Muscle of leg (tissue), 11 donors: ENCODE measurements around the gene LUC7L. TPM values are rescaled to one million over a fixed set of nuclear protein-coding genes. Genes with fewer than 3 reads are reported as not detected.
A peak's percentile ranks its signal among the peaks of the same experiment; 100 is the strongest.
"Not testable (repeated sequence)": the region's sequence is repeated elsewhere in the genome, so short reads cannot be mapped to it uniquely, and the experiment has no call there.

Experiments used
- DNase-seq: peaks from one replicate; pipeline ENCODE4 v3.0.0; 2013
- H3K27ac ChIP-seq: one replicate; pipeline ENCODE4 v1.5.1; 2013; ENCODE audit warnings: mild to moderate bottlenecking, low read length, control low read depth
- H3K27me3 ChIP-seq: one replicate; pipeline ENCODE4 v1.6.1; 2013; ENCODE audit warnings: low read length; ENCODE audit not compliant: control insufficient read depth, insufficient read depth
- H3K36me3 ChIP-seq: one replicate; pipeline ENCODE4 v1.6.1; 2013; ENCODE audit warnings: low read length; ENCODE audit not compliant: control insufficient read depth, insufficient read depth
- H3K4me1 ChIP-seq: one replicate; pipeline ENCODE4 v1.6.1; 2013; ENCODE audit warnings: low read length; ENCODE audit not compliant: control insufficient read depth, insufficient read depth
- H3K4me3 ChIP-seq: one replicate; pipeline ENCODE4 v1.5.1; 2013; ENCODE audit warnings: low read length, control low read depth
- H3K9me3 ChIP-seq: replicated peaks from 2 replicates; pipeline ENCODE4 v1.6.1; 2013; ENCODE audit warnings: low read depth, low read length; ENCODE audit not compliant: control insufficient read depth
- WGBS: methylation state at CpG from one replicate; pipeline ENCODE4 v1.1.5; 2013; ENCODE audit warnings: missing lambda C conversion rate; ENCODE audit not compliant: insufficient coverage; 5-methylcytosine and 5-hydroxymethylcytosine counted together
- polyA plus RNA-seq, 8 donors: library from polyadenylated mRNA; unstranded; fragments of 120-200 nt; gene quantifications; one replicate each; pipeline versions ENCODE4 v1.2.1 to v1.2.3, GENCODE V29; 2013; ENCODE audit warnings: inconsistent platforms in 1 of 8, low replicate concordance in 1 of 8; ENCODE audit not compliant: insufficient read length in 8 of 8, insufficient read depth in 1 of 8
- total RNA-seq: library from RNA; stranded (reverse); fragments of 120-200 nt; gene quantifications from one replicate; pipeline ENCODE4 v1.2.4, GENCODE V29; 2013

The LUC7L gene
- total and polyA plus RNA-seq, 9 donors, result 59.1 to 89.4 (median 67.4) TPM

GRCh38 chr16:166375-167121 is 62.7 kb downstream of the LUC7L start:
- no peaks in the 10 kb centered on the region for H3K9me3 ChIP-seq
- 3% methylated on average over 41 of the region's 45 CpGs for WGBS
- H3K4me1 ChIP-seq, result peaks cover 17% of the 10 kb centered on the region
- H3K27me3 ChIP-seq, result peaks cover 74% of the 10 kb centered on the region
- no peaks in the 10 kb centered on the region for H3K36me3 ChIP-seq
- no peak overlapping the region for H3K4me3 ChIP-seq
- H3K27ac ChIP-seq, result no peak overlapping the region
- no peak for DNase-seq

GRCh38 chr16:165539-166374 is 63.5 kb downstream of the LUC7L start, which contains the start of gene HBM:
HBM (plus strand) TSS chr16:165978; CDS start chr16:165998, 20 bp downstream.
- H3K4me1 ChIP-seq, result peaks cover 17% of the 10 kb centered on the region
- H3K4me3 ChIP-seq, result peak within 1 kb of the TSS; percentile 13
- no peaks in the 10 kb centered on the region for H3K36me3 ChIP-seq
- no peak within 1 kb of the TSS for H3K27ac ChIP-seq
- H3K27me3 ChIP-seq, result peaks cover 73% of the 10 kb centered on the region
- DNase-seq, result no peak
- H3K9me3 ChIP-seq, result no peaks in the 10 kb centered on the region
- WGBS, result 2% methylated on average over 73 of the region's 75 CpGs

DNA sequence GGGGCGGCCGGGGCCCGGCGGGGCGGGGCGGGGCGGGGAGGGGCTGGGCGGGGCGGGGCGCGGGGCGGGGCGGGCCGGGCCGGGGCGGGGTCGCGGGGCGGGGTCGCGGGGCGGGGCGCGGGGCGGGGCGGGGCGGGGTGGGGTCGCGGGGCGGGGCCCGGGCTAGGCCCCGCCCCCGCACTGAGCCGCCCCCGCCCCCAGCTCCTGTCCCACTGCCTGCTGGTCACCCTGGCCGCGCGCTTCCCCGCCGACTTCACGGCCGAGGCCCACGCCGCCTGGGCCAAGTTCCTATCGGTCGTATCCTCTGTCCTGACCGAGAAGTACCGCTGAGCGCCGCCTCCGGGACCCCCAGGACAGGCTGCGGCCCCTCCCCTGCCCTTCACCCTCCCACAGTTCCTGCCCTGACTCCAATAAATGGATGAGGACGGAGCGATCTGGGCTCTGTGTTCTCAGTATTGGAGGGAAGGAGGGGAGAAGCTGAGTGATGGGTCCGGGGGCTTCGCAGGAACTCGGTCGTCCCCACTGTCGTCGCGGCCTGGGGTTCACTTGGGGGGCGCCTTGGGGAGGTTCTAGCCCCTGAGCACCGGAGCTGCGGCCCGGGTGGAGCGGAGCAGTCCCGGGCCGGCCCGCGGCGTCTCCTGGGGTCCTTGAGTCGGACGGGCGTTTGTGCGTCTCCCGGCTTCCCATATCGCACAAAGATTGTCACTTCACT is 64.3 kb downstream of the LUC7L start:
- H3K4me1 ChIP-seq, result peaks cover 17% of the 10 kb centered on the region
- H3K9me3 ChIP-seq, result no peaks in the 10 kb centered on the region
- under 1% methylated on average over 40 of the region's 77 CpGs for WGBS
- H3K4me3 ChIP-seq, result peak overlapping the region; percentile 13
- no peak for DNase-seq
- H3K27ac ChIP-seq, result no peak overlapping the region
- no peaks in the 10 kb centered on the region for H3K36me3 ChIP-seq
- peaks cover 67% of the 10 kb centered on the region for H3K27me3 ChIP-seq

DNA sequence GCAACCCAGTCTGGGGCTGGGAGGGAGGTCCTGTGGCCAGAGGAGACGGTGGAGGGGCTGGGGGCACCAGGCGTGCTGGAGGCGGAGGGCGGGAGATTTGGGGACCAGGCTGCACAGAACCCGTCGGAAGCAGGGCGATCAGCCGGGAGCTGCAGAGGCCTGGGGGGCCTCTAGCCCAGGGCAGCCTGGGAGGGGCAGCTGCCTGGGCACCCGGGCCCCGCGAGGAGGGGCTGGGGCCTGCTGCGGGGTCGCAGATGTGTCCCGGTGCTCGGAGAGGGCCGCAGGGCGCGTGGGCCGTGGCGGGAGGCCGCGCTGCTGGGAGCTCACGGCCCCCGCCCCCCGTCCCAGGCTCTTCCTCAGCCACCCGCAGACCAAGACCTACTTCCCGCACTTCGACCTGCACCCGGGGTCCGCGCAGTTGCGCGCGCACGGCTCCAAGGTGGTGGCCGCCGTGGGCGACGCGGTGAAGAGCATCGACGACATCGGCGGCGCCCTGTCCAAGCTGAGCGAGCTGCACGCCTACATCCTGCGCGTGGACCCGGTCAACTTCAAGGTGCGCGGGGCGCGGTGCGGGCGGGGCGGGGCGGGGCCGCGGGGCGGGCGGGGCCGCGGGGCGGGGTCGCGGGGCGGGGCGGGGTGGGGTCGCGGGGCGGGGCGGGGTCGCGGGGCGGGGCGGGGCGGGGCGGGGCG is 65.0 kb downstream of the LUC7L start:
- H3K9me3 ChIP-seq, H3K4me3 ChIP-seq, DNase-seq, H3K36me3 ChIP-seq, H3K27ac ChIP-seq: not testable (repeated sequence)
- H3K27me3 ChIP-seq, result peaks cover 65% of the 10 kb centered on the region
- WGBS, result no CpG with 5 or more reads among the region's 80 CpGs
- H3K4me1 ChIP-seq, result peaks cover 17% of the 10 kb centered on the region

DNA sequence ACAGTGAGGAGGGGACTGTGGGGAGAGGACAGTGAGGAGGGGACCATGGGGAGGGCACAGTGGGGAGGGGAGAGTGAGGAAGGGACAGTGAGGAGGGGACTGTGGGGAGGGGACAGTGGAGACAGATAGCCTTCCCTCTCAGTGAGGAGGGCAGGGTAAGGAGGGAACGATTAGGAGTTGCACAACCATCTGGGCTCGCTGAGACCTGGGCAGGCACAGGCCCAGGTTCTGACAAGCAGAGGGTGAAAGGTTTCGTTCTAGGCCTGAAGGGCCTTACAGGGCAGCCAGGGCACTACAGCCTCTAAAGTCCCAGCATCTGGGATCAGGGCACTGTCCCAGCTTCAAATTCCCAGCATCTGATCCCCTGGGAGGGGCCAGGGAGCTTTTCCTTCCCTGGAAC is 65.6 kb downstream of the LUC7L start:
- H3K4me3 ChIP-seq, DNase-seq, H3K9me3 ChIP-seq, H3K27ac ChIP-seq, H3K36me3 ChIP-seq: not testable (repeated sequence)
- Histone ChIP-seq H3K27me3 (peaks cover 62% of the 10 kb centered on the region), H3K4me1 (peaks cover 17% of the 10 kb centered on the region)
- no CpG with 5 or more reads among the region's 3 CpGs for whole genome bisulfite sequencing

DNA sequence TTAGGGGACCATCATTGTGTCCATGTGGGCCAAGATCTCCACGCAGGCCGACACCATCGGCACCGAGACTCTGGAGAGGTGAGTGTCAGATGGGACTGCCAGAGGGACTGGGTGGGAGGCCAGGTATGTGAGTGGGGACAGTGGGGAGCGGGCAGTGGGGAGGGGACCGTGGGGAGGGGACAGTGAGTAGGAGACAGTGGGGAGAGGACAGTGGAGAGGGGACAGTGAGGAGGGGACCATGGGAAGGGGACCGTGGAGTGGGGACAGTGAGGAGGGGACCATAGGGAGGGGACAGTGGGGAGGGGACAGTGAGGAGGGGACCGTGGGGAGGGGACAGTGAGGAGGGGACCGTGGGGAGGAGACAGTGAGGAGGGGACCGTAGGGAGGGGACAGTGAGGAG is 66.1 kb downstream of the LUC7L start:
- DNase-seq, H3K27ac ChIP-seq, H3K36me3 ChIP-seq, H3K9me3 ChIP-seq, H3K4me3 ChIP-seq: not testable (repeated sequence)
- 76% methylated on average over 4 of the region's 10 CpGs for WGBS
- H3K27me3 ChIP-seq, result peaks cover 59% of the 10 kb centered on the region
- peaks cover 17% of the 10 kb centered on the region for H3K4me1 ChIP-seq

- Histone ChIP-seq H3K27me3 (peaks cover 55% of the 10 kb centered on the region), H3K36me3 (no peaks in the 10 kb centered on the region), H3K4me3 (no peak overlapping the region), H3K27ac (no peak overlapping the region), H3K9me3 (no peaks in the 10 kb centered on the region), H3K4me1 (peaks cover 17% of the 10 kb centered on the region)
- DNase-seq, result no peak
- WGBS, result 93% methylated on average over 4 of the region's 13 CpGs
Measured at GRCh38 chr16:162271-162991, 66.8 kb downstream of the LUC7L start.

DNA sequence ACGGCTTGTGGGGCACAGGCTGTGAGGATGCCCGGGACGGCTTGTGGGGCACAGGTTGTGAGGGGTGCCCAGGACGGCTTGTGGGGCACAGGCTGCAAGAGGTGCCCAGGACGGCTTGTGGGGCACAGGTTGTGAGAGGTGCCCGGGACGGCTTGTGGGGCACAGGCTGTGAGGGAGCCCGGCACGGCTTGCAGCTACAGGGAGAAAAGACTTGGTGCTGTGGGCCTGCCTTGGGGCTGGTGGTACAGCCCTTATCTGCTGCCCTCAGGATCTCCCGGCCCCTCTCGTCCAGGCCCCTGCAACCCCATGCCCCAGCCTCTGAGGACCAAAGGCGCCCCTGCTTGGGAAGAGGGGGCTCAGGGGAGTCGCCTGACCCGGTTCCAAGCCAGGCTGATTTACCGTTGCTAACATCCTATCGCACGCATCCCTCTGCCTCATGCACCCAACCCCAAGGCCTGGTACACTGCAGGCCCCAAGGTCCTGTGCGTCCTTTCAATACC is 68.5 kb downstream of the LUC7L start:
- no peak for DNase-seq
- 48% methylated on average over 13 of the region's 18 CpGs for WGBS
- Histone ChIP-seq H3K27ac (no peak overlapping the region), H3K4me1 (peaks cover 8% of the 10 kb centered on the region), H3K9me3 (no peaks in the 10 kb centered on the region), H3K36me3 (no peaks in the 10 kb centered on the region), H3K27me3 (peaks cover 50% of the 10 kb centered on the region), H3K4me3 (no peak overlapping the region)

- not testable (repeated sequence) for DNase-seq, H3K4me3 ChIP-seq, H3K9me3 ChIP-seq, H3K4me1 ChIP-seq, H3K36me3 ChIP-seq, H3K27ac ChIP-seq
- 80% methylated on average over 1 of the region's 20 CpGs for WGBS
- peaks cover 49% of the 10 kb centered on the region for H3K27me3 ChIP-seq
Measured at GRCh38 chr16:160242-160641, 69.0 kb downstream of the LUC7L start.
